Liver (tissue), 3 donors: ENCODE data around the gene TIMM23B.
"Not testable (repeated sequence)": the region's sequence is repeated elsewhere in the genome, so short reads cannot be mapped to it uniquely, and the experiment has no call there.

Experiments used
- CTCF ChIP-seq: fragments of 150-350 bp; IDR thresholded peaks from 2 replicates; pipeline ENCODE4 v1.5.1; 2017; ENCODE audit warnings: improper control_type of control experiment, low read depth, low read length; ENCODE audit not compliant: missing input control
- FOXA2 ChIP-seq: IDR thresholded peaks from 2 replicates; pipeline ENCODE4 v1.6.1; 2016; ENCODE audit warnings: antibody characterized with exemption
- GABPA ChIP-seq, 2 donors: IDR thresholded peaks in 1 of 2; conservative IDR thresholded peaks in 1 of 2; 2 replicates each; pipeline ENCODE4 v1.6.1; 2016; ENCODE audit warnings: antibody characterized with exemption in 2 of 2, mild to moderate bottlenecking in 1 of 2, moderate library complexity in 1 of 2
- HNF4A ChIP-seq, 2 donors: conservative IDR thresholded peaks; 2 replicates each; pipeline ENCODE4 v1.6.1; 2016; ENCODE audit warnings: antibody characterized with exemption in 2 of 2, mild to moderate bottlenecking in 2 of 2
- HNF4G ChIP-seq: IDR thresholded peaks from 2 replicates; pipeline ENCODE4 v1.6.1; 2016; ENCODE audit warnings: antibody characterized with exemption
- JUND ChIP-seq, 2 donors: IDR thresholded peaks; 2 replicates each; pipeline ENCODE4 v1.6.1; 2016; ENCODE audit warnings: antibody characterized with exemption in 2 of 2
- MAX ChIP-seq: IDR thresholded peaks from 2 replicates; pipeline ENCODE4 v1.6.1; 2016; ENCODE audit warnings: antibody characterized with exemption
- RAD21 ChIP-seq, 2 donors: IDR thresholded peaks; 2 replicates each; pipeline ENCODE4 v1.6.1; 2016; ENCODE audit warnings: antibody characterized with exemption in 2 of 2, mild to moderate bottlenecking in 2 of 2
- REST ChIP-seq: IDR thresholded peaks from 2 replicates; pipeline ENCODE4 v1.6.1; 2016; ENCODE audit warnings: antibody characterized with exemption, mild to moderate bottlenecking
- SP1 ChIP-seq: IDR thresholded peaks from 2 replicates; pipeline ENCODE4 v1.6.1; 2018; ENCODE audit warnings: antibody characterized with exemption, mild to moderate bottlenecking
- TAF1 ChIP-seq: conservative IDR thresholded peaks from 2 replicates; pipeline ENCODE4 v1.6.1; 2016; ENCODE audit warnings: antibody characterized with exemption, mild to moderate bottlenecking
- donor health status: healthy.
- donor health status: healthy.

- TF ChIP-seq CTCF; SP1; HNF4G; JUND (IDR thresholded peaks at IDR 0.05); REST; HNF4A (conservative IDR thresholded peaks at IDR 0.05); TAF1; GABPA (IDR thresholded peaks at IDR 0.05 in 1 of 2, conservative IDR thresholded peaks at IDR 0.05 in 1 of 2); RAD21 (IDR thresholded peaks at IDR 0.05); FOXA2; MAX: not testable (repeated sequence)
These were observed 25.4 kb upstream of the TIMM23B start for GRCh38 chr10:49916451-49916850.
